NCI-H82 treated with DMSO at 0.1 percent for 48 hours (cell line): ENCODE measurements around the gene KCNA5.

Experiments used
- DNase-seq: peaks from one replicate; lab custom pipeline; 2025; ENCODE audit not compliant: unreplicated experiment; lab: John Stamatoyannopoulos, UW

KCNA5 gene

GRCh38 chr12:5059358-5059757, 15.7 kb downstream of the KCNA5 start:
- DNase-seq, result no peak

DNA sequence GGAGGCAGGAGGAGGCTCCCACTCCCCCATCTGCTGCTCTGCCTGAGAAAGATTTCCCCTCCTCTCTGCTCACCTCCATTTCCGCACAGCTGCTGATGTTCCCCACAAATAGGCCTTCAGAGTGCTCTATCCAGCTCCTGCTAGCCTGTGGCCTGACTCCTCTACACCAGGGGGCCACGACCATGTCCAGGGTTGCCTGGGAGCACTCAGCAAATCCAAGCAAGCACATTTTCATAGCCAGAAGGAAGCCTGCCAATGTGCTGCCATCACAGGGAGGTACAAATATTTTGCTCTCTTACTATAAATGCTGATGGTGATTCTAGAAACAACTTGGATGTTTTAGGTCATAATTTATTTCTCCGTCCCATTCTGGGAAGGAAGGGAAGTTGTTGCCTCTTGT, 17.3 kb downstream of the KCNA5 start:
- DNase-seq, result no peak

DNA sequence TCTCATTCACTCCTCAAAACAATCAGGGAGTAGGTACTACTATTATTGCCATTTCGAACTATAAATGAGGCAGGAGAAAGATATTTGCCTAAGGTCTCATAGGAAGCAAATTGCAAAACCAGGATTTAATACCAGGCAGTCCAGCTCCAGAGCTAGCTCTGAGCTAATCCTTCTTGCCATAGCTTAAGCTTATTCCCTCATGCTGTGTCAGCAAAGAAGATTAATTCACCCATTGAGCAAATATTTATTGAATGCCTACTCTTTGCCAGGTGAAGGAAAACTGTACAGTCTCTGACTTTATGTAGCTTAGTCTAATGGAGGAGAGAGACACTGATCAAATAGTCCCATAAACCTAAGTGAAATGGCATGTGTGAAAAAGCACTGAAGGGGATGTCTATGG, 19.5 kb downstream of the KCNA5 start:
- DNase-seq, result peak; percentile 14

DNA sequence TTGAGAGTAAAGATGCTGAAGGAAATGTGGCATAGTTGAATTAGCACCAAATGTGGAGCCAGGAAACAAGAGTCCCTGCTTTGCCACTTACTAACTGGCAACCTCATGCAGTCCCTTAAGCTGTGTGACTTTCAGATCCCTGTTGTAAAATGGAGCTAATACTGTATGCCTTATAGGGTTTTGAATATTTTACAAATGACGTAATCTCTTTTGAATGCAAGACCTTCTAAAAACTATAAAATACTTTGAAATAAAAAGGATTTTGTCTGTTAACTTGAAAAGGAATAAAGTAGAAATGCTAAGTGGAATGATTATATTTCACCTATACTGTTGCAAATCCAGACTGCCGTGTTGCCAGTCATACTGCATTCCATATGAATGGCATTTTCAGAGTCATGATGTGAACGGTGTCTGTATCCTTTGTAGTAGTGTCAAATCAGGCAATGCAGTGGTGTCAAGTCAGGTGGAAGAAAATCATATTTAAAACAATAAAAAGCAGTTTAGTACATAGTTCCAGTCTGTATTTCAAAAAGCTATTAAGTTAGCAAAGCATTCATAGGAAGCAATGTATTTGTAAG, 21.3 kb downstream of the KCNA5 start:
- DNase-seq, result no peak

- DNase-seq, result no peak
Observed at GRCh38 chr12:5066251-5066650, 22.6 kb downstream of the KCNA5 start.

DNA sequence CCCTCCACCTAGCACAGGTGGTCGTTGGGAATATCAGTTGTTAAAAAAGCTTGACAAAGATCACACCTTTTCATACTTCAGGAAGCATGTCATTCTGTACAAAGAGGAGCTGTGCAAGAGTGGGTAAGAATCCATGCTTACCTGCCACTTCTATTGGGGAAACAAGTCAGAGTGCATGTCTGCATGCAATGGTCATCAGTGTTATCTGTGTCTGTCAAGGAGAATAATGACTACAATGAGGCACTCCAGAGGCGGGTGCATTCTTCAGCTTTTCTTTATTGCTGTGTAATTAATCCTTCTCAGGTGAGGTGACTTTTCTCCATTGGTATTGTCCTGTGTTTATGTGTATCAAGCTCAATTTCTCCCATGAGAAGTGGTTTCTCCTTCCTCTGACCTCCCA, 24.4 kb downstream of the KCNA5 start:
- DNase-seq, result no peak

DNA sequence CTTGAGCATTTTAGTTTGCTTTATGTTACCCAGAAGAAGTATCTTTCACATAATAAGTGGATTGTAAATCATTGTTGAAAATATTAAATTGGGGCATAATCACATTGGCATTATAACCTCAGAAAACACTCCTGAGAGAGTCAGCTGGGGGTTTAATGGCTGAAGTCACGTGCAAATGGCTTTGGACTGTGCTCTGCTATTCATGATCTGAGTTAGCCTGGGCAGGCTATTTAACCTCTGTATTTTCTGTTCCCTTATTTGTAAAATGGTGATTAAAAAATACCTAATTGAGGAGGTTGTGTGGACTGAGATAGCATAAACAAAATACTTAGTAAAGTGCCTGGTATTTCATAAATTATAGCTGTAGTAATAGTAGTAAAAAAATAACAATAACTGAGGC, 24.9 kb downstream of the KCNA5 start:
- DNase-seq, result no peak

DNA sequence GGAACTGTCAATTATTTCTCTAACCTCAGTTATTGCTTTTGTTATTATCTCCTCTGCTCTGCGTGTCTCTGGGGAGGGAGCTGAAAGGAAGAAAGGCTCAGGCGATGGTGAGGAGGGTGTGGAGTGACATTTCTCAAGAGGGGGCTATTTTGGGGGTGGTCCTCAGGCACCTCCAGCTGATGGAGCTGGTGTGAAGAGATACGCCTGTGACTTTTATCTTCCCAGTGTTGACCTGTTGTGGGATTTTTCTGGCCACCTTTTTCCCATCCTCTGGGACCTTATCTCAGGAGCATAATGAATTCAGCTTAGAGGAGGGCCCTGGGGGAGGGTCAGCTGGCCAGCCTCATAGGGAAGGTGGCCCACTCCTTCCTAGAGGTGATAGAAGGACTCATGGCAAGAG, 26.4 kb downstream of the KCNA5 start:
- DNase-seq, result no peak

DNA sequence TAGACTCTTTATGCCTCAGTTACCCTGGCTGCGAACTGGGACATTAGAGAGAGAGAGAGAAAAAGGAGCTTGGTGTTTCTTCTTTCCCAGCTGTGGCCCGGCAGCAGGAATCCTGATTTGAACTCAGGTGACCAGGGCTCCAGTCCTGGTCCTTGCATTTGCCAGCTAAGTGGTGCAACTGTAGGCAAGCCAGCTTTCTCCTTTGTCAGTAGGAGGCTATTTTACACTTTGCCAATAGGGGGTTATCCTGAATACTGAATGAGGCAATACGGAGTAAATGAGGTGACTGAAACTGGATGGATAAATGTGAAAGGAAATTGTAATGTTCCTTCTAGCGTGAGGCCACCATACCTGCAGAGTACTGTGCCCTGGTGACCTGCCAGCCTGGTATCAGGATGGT, 27.8 kb downstream of the KCNA5 start:
- DNase-seq, result no peak

GRCh38 chr12:5072311-5072710, 28.6 kb downstream of the KCNA5 start:
- DNase-seq, result no peak

DNA sequence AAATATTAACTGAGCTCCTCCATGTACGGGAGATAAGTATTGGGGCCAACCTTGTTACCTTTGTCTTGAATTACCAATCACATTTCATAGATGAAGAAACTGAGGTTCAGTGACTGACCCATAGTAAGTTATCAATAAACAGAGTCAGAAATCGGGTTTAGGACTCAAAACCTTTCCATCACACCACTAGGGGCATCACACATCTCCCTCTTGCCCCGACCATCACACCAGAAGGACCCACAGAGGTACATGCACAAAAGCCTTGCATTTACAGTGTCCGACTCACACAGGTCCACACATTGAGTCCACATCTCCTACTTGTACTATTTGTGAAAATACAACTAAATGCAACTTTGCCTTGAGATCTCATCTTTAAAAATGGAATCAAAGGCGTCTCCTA, 29.4 kb downstream of the KCNA5 start:
- DNase-seq, result no peak

GRCh38 chr12:5073853-5074252, 30.2 kb downstream of the KCNA5 start:
- DNase-seq, result peak; percentile 11

DNA sequence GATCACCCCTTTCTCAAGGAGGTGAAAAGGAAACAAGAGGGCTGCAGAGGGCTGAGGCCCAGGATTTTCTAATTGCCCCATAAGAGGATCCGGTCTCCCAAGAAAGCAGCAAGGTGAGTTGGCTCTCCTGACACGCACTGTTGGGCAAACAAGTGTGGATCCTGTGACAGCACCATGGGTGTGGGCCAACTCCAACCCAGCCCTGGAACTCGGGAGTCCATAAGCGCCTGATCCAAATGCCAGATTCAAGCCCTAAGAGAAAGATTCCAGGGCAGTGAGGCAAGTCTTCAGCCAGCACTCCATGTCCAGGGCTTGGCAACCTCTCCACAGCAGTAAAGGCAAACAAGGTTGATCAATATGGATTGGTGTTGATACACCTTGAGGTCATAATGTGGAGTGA, 33.1 kb downstream of the KCNA5 start:
- DNase-seq, result no peak

- DNase-seq, result no peak
Observed at GRCh38 chr12:5078423-5078822, 34.7 kb downstream of the KCNA5 start.

GRCh38 chr12:5081016-5081415, 37.3 kb downstream of the KCNA5 start:
- DNase-seq, result peak; percentile 43

- peak; percentile 11 for DNase-seq
Observed at GRCh38 chr12:5083955-5084849, 40.5 kb downstream of the KCNA5 start.

- no peak for DNase-seq
Observed at GRCh38 chr12:5085896-5086295, 42.2 kb downstream of the KCNA5 start.

GRCh38 chr12:5087831-5088554, 44.3 kb downstream of the KCNA5 start:
- DNase-seq, result no peak

DNA sequence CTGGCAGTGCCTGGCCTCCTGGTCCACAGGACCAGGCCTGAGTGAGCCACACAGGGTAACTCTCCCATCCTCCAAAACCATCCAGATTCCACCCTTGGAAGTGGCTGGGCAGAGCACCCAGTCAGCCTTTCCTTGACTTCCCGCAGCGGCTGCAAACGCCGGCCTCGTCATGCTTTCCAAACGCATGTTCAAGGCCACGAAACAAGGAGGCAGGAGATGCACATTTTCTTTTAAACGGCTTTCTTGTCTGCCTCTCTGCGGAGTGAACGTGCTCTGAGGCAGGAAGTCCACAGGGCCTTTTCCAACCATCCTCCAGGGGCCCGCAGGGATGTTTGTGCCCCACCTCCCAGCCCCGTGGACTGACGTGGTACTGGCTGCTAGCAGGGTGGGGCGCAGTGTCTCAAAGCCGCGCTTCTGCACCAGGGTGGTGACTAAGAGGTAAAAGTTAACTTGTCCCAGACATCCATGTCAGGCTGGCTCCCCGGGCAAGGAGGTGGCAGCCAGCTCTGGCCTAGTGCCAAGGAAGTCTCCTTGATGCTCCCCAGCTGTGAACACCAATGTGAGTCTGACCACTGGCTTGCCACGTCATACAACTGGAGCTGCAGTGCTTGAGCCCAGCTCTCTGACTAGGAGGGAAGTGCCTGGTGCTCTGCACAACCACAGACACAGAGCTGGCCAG, 45.0 kb downstream of the KCNA5 start:
- DNase-seq, result no peak

- DNase-seq, result no peak
Observed at GRCh38 chr12:5094551-5094950, 50.9 kb downstream of the KCNA5 start.

DNA sequence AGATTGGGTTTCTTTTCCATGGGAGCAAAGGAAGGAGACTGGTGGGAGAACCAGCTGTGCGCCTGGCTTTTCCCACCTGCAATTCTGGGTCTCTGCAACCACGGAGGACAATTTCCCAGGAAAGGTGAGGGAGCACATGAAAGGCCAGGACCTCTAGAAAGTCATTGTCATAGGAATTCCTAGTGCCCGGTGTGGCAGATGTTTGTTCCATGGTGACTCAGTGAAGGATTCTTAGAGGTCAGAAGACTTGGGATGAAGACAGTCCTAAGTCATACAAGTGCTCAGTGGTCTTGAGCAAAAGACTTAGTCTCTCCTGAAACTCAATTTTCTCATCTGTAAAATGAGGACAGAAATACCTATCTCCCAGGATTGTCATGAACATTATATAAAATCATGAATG, 51.3 kb downstream of the KCNA5 start:
- no peak for DNase-seq
